Activated CD8-positive, alpha-beta T cell treated with anti-CD3 and anti-CD28 coated beads, Interleukin-2, amount 10 ng/mL, durations not matched to agents 7 days and 5 days (primary cell): ENCODE measurements around the gene MXRA8. TPM values are rescaled to one million over a fixed set of nuclear protein-coding genes. Genes with fewer than 3 reads are reported as not detected.
"Not testable (repeated sequence)": the region's sequence is repeated elsewhere in the genome, so short reads cannot be mapped to it uniquely, and the experiment has no call there.

ENCODE experiments used
- ATAC-seq: fragments of 150-1000 bp; cut with Tn5 transposase; one replicate; pipeline ENCODE4 v1.10.0; 2021; ENCODE audit warnings: moderate library complexity
- CTCF ChIA-PET: fragments of 350-600 bp; sonication (Branson Sonifier 250); formaldehyde crosslinking; loops from one replicate; lab custom pipeline; 2021; ENCODE audit warnings: antibody characterized with exemption; lab: Charles Lee
- POLR2A ChIA-PET: fragments of 350-600 bp; sonication (Branson Sonifier 250); formaldehyde crosslinking; loops from one replicate; lab custom pipeline; 2021; ENCODE audit warnings: antibody characterized with exemption; lab: Charles Lee
- DNase-seq: peaks from one replicate; pipeline ENCODE4 v3.0.0-alpha.2; 2020
- H3K27ac Mint-ChIP-seq: one replicate; pipeline ENCODE4 v1.8.0; 2021; ENCODE audit warnings: mild to moderate bottlenecking, mixed read lengths
- H3K27me3 Mint-ChIP-seq: one replicate; pipeline ENCODE4 v1.8.0; 2021; ENCODE audit warnings: low read depth, mixed read lengths
- H3K36me3 Mint-ChIP-seq: one replicate; pipeline ENCODE4 v1.8.0; 2021; ENCODE audit warnings: low read depth, mixed read lengths
- H3K4me1 Mint-ChIP-seq: one replicate; pipeline ENCODE4 v1.8.0; 2021; ENCODE audit warnings: low read depth, mixed read lengths
- H3K4me3 Mint-ChIP-seq: one replicate; pipeline ENCODE4 v1.8.0; 2021; ENCODE audit warnings: mild to moderate bottlenecking, mixed read lengths
- H3K9me3 Mint-ChIP-seq: one replicate; pipeline ENCODE4 v1.8.0; 2022; ENCODE audit warnings: mixed read lengths; ENCODE audit not compliant: insufficient read depth
- total RNA-seq, 2 experiments: library from RNA; stranded (reverse); gene quantifications; one replicate each; pipeline ENCODE4 v1.2.3, GENCODE V29; 2021

The MXRA8 gene
- total RNA-seq, 2 experiments from 2014 or later, result not detected

DNA sequence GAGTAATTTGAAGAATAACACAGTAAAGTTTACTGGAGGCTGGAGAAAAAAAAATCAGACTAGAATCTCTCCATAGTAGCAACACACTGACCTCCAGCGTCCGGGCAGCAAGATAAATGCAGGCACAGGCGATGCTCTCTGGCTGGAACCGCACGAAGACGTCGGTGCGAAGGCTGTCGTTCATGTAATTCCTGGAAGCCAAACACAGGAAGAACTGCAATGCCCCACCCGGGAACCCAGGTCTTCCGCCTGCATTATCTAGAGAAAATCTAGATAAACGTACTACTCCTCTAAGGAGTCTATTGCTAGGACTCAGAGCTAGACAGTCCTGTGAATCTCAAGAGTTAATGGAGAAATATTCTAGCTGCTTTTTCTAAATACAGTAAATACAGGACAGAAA is 32.3 kb upstream of the MXRA8 start:
- ChIA-PET POLR2A (interaction anchor here (2.5 kb wide), 1 partner anchor 9 kb away, joined by 11 read pairs; the partner anchor contains the start of gene CCNL2), CTCF (interaction anchor here (1.0 kb wide), 1 partner anchor 8 kb away, joined by 3 read pairs; the partner anchor contains the start of gene CCNL2)
- Mint-ChIP-seq H3K27me3 (no peaks in the 10 kb centered on the region), H3K4me3 (no peak overlapping the region), H3K4me1 (peaks cover 9% of the 10 kb centered on the region), H3K36me3 (peaks cover 89% of the 10 kb centered on the region), H3K27ac (no peak overlapping the region), H3K9me3 (no peaks in the 10 kb centered on the region)
- DNase-seq (no peak), ATAC-seq (no peak)

DNA sequence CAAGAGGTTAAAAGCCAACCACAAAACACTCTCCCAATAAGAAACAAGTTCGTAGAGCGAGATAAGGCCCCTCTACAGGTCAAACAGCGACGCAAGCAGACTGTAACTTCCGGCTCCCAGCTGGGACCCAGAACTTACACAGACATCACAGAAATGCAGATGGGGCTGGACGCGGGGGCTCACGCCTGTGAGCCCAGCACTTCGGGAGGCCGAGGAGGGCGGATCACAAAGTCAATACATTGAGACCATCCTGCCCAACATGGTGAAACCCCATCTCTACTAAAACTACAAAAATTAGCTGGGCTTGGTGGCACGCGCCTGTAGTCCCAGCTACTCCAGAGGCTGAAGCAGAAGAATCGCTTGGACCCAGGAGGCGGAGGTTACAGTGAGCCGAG is 29.7 kb upstream of the MXRA8 start:
- Mint-ChIP-seq H3K9me3 (no peaks in the 10 kb centered on the region), H3K4me3 (no peak overlapping the region), H3K27ac (no peak overlapping the region), H3K27me3 (no peaks in the 10 kb centered on the region), H3K36me3 (peaks cover 67% of the 10 kb centered on the region), H3K4me1 (no peaks in the 10 kb centered on the region)
- CTCF ChIA-PET, result no interaction called here
- ATAC-seq (no peak), DNase-seq (no peak)
- POLR2A ChIA-PET, result interaction anchor here (1.3 kb wide), 1 partner anchor 13 kb away, joined by 4 read pairs; the partner anchor contains the start of gene AURKAIP1

DNA sequence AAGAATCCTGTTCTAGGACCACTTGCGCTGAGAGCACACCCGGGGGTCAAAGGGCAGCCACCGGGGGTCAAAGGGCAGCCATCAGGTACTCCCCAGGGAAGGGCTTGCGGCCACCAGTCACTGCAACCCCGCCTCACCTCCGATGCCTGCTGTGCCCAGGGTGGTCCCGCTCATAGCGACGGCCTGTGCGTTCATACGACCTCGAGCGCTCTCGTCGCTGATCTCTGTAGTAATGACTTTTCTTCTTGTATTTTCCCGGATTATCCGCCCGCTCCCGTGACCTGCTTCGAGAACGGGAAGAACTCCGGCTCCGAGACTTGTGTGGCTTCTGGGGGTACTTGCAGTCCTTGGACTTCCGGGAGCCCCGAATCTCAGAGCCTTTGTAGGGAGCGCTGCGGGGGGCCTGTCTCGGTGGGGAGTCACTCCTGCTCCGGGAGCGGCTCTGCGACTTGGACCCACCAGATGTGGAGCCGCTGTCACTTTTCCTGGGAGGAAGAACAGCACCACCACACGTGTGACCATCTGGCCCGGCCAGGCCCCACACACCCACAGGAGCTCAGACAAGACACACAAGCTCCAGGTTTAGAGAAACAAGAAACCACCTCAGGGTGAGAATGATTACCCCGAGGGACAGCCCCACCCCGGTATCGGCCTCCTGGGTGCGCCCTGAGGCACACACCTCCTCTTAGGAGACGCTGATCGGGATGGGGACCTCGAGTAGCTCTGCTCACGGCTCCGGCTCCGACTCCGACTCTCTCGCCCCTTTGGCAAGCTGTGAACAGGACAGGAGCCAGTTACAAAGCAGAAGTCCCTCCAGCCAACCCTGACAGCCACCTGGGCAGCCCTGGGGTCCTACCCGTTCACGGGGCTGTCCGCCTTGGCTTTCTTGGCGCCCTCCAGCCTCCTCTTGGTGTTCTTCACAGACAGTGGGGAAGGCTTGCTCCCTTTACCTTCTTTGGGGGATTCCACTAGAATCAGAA is 29.0 kb upstream of the MXRA8 start:
- ChIA-PET POLR2A (interaction anchor here (0.6 to 1.3 kb wide), 3 partner anchors 12 to 19 kb away, joined by 3 to 5 read pairs (median 4); partner anchors contain the start of gene AURKAIP1), CTCF (no interaction called here)
- Mint-ChIP-seq H3K36me3 (peaks cover 60% of the 10 kb centered on the region), H3K4me3 (no peak overlapping the region), H3K27me3 (no peaks in the 10 kb centered on the region), H3K9me3 (no peaks in the 10 kb centered on the region), H3K27ac (no peak overlapping the region), H3K4me1 (peaks cover 3% of the 10 kb centered on the region)
- no peak for DNase-seq
- ATAC-seq, result no peak

DNA sequence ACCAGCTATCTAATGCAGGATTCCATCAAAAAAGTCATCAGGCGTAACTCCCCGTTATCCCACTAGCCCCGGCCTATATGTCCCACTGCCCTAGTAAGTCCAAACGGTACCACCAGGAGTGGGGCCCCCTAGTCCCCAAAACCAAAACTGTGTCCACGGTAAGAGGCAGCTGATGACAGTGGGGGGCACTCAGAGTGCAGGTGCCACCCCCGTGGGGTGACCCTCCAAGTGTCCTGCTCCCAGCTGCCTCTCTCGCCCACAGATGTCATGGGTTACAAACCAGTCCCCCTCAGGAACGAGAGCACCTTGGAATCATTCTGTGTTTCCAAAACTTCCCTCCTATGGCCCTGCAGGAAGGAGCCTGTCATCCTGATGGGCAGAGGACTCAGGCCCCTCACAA is 27.6 kb upstream of the MXRA8 start:
- H3K4me3 Mint-ChIP-seq, result no peak overlapping the region
- ChIA-PET CTCF (interaction anchor here (1.2 to 1.6 kb wide), 2 partner anchors 10 to 13 kb away, joined by 3 to 4 read pairs; partner anchors contain the start of gene CCNL2), POLR2A (no interaction called here)
- H3K9me3 Mint-ChIP-seq, result no peaks in the 10 kb centered on the region
- H3K27ac Mint-ChIP-seq, result no peak overlapping the region
- ATAC-seq (no peak), DNase-seq (no peak)
- no peaks in the 10 kb centered on the region for H3K27me3 Mint-ChIP-seq
- peaks cover 3% of the 10 kb centered on the region for H3K4me1 Mint-ChIP-seq
- peaks cover 49% of the 10 kb centered on the region for H3K36me3 Mint-ChIP-seq

DNA sequence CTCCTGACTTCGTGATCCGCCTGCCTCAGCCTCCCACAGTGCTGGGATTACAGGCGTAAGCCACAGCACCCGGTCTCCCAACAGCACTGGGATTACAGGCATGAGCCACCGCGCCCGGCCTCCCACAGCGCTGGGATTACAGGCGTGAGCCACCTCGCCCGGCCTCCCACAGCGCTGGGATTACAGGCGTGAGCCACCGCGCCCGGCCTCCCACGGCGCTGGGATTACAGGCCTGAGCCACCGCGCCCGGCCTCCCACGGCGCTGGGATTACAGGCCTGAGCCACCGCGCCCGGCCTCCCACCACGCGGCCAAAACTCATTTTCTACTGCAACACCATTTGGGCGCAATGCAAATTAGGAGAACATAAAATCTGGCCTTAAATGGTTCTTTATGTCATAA is 27.0 kb upstream of the MXRA8 start:
- H3K4me1 Mint-ChIP-seq, H3K27me3 Mint-ChIP-seq, ATAC-seq, DNase-seq, H3K4me3 Mint-ChIP-seq, H3K9me3 Mint-ChIP-seq, H3K27ac Mint-ChIP-seq: not testable (repeated sequence)
- ChIA-PET CTCF (interaction anchor here (1.2 to 1.6 kb wide), 2 partner anchors 10 to 14 kb away, joined by 3 to 4 read pairs; partner anchors contain the start of gene CCNL2), POLR2A (interaction anchor here (0.9 kb wide), 1 partner anchor 15 kb away, joined by 3 read pairs; no protein-coding TSS in a partner anchor)
- H3K36me3 Mint-ChIP-seq, result peaks cover 43% of the 10 kb centered on the region

DNA sequence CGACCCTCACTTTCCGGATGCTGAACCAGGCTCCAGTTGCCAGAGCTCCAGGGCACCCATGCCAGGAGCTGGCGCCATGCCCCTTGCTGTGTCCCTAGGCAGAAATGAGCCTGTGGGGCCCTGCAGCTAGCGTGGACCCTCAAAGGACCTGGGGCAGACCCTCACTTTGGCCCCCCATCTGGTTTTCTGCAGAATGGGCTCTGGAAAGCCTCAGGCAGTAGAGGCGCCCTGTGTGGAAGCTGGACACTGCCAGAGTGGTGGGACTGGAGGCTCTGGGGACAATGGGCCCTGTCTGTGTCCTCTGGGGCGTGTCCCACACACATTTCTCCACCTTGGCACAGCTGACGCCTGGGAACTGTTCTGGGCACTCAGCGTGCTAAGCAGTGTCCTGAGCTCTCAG is 22.9 kb upstream of the MXRA8 start:
- H3K4me3 Mint-ChIP-seq, result no peak overlapping the region
- no peak for DNase-seq
- ATAC-seq, result no peak
- no peaks in the 10 kb centered on the region for H3K9me3 Mint-ChIP-seq
- ChIA-PET POLR2A (no interaction called here), CTCF (no interaction called here)
- no peaks in the 10 kb centered on the region for H3K27me3 Mint-ChIP-seq
- H3K4me1 Mint-ChIP-seq, result peaks cover 5% of the 10 kb centered on the region
- peaks cover 6% of the 10 kb centered on the region for H3K36me3 Mint-ChIP-seq
- H3K27ac Mint-ChIP-seq, result no peak overlapping the region

DNA sequence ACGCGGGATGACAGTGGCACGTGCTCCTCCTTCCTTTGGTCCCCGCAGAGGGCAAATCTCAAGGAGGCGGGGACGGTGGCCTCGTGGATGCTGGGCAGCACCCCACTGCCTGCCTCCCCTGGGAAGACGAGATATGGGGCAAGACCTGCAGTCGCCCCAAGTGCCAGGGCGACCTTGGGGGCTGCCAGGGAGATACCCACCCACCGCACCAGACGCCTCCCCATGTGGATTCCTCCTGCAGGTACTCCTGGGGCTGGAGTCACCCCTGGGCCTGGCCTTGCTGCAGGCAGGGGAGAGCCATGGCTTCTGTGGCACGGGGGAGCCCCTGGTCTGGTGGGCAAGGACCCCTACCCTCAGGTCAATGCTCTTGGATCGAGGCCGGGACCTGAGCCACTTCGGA is 22.5 kb upstream of the MXRA8 start:
- ChIA-PET CTCF (no interaction called here), POLR2A (no interaction called here)

DNA sequence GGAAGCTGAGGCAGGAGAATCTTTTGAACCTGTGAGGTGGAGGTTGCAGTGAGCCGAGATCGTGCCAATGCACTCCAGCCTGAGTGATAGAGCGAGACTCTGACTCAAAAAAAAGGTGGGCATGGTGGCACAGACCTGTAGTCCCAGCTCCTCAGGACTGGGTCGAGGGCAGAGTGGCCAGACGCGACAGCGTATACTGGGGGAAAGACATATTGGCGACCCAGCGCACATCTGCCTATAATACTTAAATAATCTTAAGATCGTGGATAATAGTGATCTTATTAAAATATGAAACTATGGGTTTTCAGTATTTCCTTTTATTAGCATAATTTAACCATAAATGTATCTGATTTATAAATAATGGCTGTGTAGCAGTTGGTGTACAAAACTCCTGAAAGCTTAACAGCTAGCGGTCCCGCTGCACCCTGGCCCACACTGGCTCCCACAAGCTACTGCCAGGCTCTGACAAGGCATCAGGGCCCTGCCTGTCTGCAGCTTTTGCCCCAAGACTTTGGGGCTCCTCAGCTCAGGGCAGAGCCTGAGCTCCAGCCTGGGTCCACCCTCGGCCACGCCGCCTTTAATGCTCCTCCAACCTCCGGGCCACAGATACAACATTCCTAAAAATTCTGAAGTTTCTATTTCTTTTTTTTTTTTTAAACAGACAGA is 19.3 kb upstream of the MXRA8 start:
- no peak overlapping the region for H3K4me3 Mint-ChIP-seq
- POLR2A ChIA-PET, result interaction anchor here (4.4 kb wide), 1 partner anchor 21 kb away, joined by 41 read pairs; the partner anchor contains the start of gene CCNL2
- H3K9me3 Mint-ChIP-seq, result no peaks in the 10 kb centered on the region
- H3K4me1 Mint-ChIP-seq, result peaks cover 21% of the 10 kb centered on the region
- ATAC-seq (no peak), DNase-seq (no peak)
- H3K36me3 Mint-ChIP-seq, result peaks cover 13% of the 10 kb centered on the region
- CTCF ChIA-PET, result interaction anchor here (0.8 to 1.8 kb wide), 3 partner anchors 21 to 127 kb away, joined by 3 to 6 read pairs (median 3); partner anchors contain the start of gene CCNL2
- H3K27ac Mint-ChIP-seq, result no peak overlapping the region
- no peaks in the 10 kb centered on the region for H3K27me3 Mint-ChIP-seq

More for the DNA sequence above, 22.5 kb upstream of the MXRA8 start:
- Mint-ChIP-seq H3K27me3 (no peaks in the 10 kb centered on the region), H3K36me3 (peaks cover 2% of the 10 kb centered on the region), H3K27ac (no peak overlapping the region), H3K9me3 (no peaks in the 10 kb centered on the region), H3K4me3 (no peak overlapping the region), H3K4me1 (peaks cover 8% of the 10 kb centered on the region)
- ATAC-seq, result no peak
- DNase-seq, result no peak

DNA sequence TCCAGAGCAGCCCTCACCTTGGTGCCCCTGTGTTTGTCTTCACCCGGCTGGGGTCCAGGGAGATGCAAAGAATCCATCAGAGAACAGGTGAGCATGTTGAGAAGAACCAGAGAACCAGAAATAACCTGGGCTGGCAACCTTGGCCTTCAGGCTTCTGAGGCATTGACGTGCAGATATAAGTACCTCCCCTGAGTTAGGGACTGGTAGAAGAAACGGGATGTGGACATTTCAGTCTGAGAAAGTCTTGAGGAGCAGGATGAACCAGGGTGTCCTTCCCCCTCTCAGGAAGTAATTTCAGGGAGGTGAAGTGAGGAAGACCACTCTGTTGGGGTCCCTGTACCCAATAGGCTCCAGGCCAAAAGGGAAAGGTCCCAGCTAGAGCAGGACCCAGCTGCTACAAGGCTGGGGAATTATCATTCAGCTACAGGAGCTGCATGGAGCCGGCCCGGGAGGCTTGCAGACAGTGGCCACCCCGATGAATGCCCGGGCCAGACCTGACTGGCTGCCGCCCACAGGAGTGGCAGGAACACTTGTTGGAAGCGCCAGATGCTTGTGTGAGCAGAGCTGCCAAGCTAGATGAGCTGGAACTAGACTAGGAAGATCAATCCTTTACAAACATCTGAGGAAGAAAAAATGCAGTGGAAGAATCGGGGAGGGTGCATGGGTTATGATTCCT is 18.3 kb upstream of the MXRA8 start:
- ChIA-PET POLR2A (interaction anchor here (0.8 to 4.4 kb wide), 2 partner anchors 22 to 28 kb away, joined by 3 to 41 read pairs; partner anchors contain the start of gene CCNL2), CTCF (interaction anchor here (0.8 to 2.5 kb wide), 4 partner anchors 22 to 128 kb away, joined by 3 to 8 read pairs (median 4); partner anchors contain the start of gene CCNL2)
- Mint-ChIP-seq H3K27me3 (no peaks in the 10 kb centered on the region), H3K36me3 (peaks cover 15% of the 10 kb centered on the region), H3K4me1 (peaks cover 28% of the 10 kb centered on the region), H3K4me3 (peak overlapping the region; percentile 90), H3K27ac (peak overlapping the region; percentile 85), H3K9me3 (no peaks in the 10 kb centered on the region)
- DNase-seq (no peak), ATAC-seq (no peak)

DNA sequence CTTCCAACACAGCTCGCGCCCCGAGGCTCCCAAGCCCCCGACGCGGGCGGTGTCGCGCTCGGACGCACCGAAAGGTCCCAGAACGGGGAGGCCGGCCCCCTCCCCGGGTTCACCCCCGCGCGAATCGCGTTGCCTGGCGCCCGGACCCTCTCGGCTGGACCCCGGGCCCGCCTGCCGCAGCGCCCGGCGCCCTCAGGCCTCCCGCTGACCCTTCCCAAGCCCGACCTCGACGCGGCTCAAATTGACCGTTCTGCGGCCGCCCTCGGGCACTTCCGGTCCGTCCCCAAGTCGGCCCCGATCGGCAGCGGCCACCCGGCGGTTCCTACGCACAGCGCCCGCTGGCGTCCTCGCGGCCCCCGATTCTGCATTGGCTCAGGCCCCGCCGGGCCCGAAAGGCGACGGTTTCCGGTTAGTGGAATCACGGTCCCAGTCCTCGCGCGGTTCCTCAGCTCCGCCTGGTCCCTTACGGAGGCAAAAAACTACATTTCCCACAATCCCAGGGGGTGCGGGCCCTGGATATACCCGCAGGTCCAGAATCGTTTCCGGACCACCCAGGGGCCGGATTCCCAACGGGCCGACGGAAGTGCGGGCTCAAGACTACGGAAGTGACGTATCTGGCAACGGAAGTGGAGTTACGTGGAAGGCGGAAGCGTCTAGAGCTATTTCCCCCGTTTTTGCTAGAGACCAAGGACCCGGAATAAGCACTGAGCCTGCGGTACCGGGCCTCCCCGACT is 16.7 kb upstream of the MXRA8 start, which contains the start of gene AURKAIP1:
Gene AURKAIP1, minus strand, starts transcription at position 279 of the 734 bp plus-strand sequence. CDS start 451 bp downstream, outside the sequence.
- CTCF ChIA-PET, result interaction anchor here (0.6 to 2.5 kb wide), 10 partner anchors 11 to 816 kb away, joined by 3 to 8 read pairs (median 6); partner anchors contain the start of genes CCNL2 and DVL1
- POLR2A ChIA-PET, result interaction anchor here (0.7 to 4.4 kb wide), 14 partner anchors 12 to 361 kb away, joined by 3 to 41 read pairs (median 3); partner anchors contain the start of genes CCNL2, ISG15 and MRPL20

More for the DNA sequence above, 16.7 kb upstream of the MXRA8 start, which contains the start of gene AURKAIP1:
- peak within 1 kb of the TSS; percentile 90 for H3K4me3 Mint-ChIP-seq
- peaks cover 15% of the 10 kb centered on the region for H3K36me3 Mint-ChIP-seq
- H3K27me3 Mint-ChIP-seq, result no peaks in the 10 kb centered on the region
- peak; percentile 85 for ATAC-seq
- H3K27ac Mint-ChIP-seq, result peak within 1 kb of the TSS; percentile 98
- H3K4me1 Mint-ChIP-seq, result peaks cover 40% of the 10 kb centered on the region
- H3K9me3 Mint-ChIP-seq, result no peaks in the 10 kb centered on the region
- DNase-seq, result peak; percentile 98
